HCT116 (cell line): Measurements from ENCODE around the gene ADGRV1.

Source experiments
- CTCF ChIP-seq, 3 experiments: fragments of 200-600 bp in 1 of 3; sonication (generic) in 1 of 3; IDR thresholded peaks in 2 of 3; conservative IDR thresholded peaks in 1 of 3; 2 replicates each; pipeline ENCODE4 v1.5.1; 2012 to 2017; ENCODE audit warnings: low read depth in 2 of 3, low read length in 2 of 3, antibody characterized with exemption in 1 of 3, borderline replicate concordance in 1 of 3, control low read depth in 1 of 3, mild to moderate bottlenecking in 1 of 3, mixed read lengths in 1 of 3, mixed run types in 1 of 3, moderate library complexity in 1 of 3; ENCODE audit not compliant: insufficient read depth in 1 of 3
- EZH2 ChIP-seq: fragments of 200-600 bp; sonication (generic); IDR thresholded peaks from 2 replicates; pipeline ENCODE4 v1.6.1; 2017; ENCODE audit warnings: antibody characterized with exemption, mixed run types
- EZH2phosphoT487 ChIP-seq: fragments of 200-600 bp; IDR thresholded peaks from 2 replicates; pipeline ENCODE4 v1.6.1; 2018; ENCODE audit warnings: antibody characterized with exemption, borderline replicate concordance
- RAD21 ChIP-seq: IDR thresholded peaks from 2 replicates; pipeline ENCODE4 v1.6.1; 2012; ENCODE audit warnings: low read depth, mild to moderate bottlenecking
- TCF7L2 ChIP-seq: IDR thresholded peaks from 2 replicates; pipeline ENCODE4 v1.7.0; 2011; ENCODE audit warnings: borderline replicate concordance, inconsistent platforms; ENCODE audit not compliant: insufficient read depth, insufficient read length; ENCODE audit errors: extremely low read depth
- ZFX ChIP-seq: fragments of 450-650 bp; IDR thresholded peaks from 2 replicates; pipeline ENCODE4 v1.6.1; 2017

DNA sequence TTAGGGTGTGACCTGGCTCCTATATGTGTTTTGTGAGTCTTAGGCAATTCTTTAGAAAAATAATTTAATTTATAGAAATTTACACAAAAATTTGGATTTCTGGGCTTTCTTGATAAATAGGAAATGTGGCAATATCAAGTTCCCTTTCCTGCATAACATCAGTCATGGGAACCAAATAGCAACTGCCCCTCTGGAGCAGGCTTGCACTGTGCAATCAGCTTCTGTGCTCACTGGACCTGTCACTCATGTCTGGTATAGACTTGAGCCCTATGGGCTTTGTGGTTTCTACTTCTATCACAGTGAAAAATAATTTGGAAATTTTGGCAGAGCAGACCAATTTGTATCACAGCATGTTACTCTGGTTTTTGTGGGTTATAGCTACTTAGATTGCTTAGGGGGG lies 131.7 kb downstream of the ADGRV1 start:
- no peak for TF ChIP-seq CTCF (IDR thresholded peaks at IDR 0.05 in 2 of 3, conservative IDR thresholded peaks at IDR 0.05 in 1 of 3; ENCODE audit: borderline replicate concordance in 1 of 3, insufficient read depth in 1 of 3, low read depth in 2 of 3, low read length in 2 of 3)
- TF ChIP-seq ZFX: no peak
- no peak for TF ChIP-seq EZH2phosphoT487
- TF ChIP-seq EZH2: no peak
- TF ChIP-seq TCF7L2: no peak
- TF ChIP-seq RAD21: no peak
